Spleen (tissue), 11 donors: ENCODE data around the gene CDK14. TPM values are rescaled to one million over a fixed set of nuclear protein-coding genes. Genes with fewer than 3 reads are reported as not detected.

Experiments used
- DNase-seq: peaks from one replicate; pipeline ENCODE4 v3.0.0-alpha.2; 2020
- H3K27ac ChIP-seq, 8 donors: fragments of 200-600 bp; sonication (generic) in 7 of 8; 1 replicate in 4 of 8; 2 replicates in 4 of 8; pipeline versions ENCODE4 v1.5.0 to v1.8.0; 2016 to 2021; ENCODE audit warnings: inconsistent platforms in 4 of 8, mild to moderate bottlenecking in 4 of 8, moderate library complexity in 1 of 8
- H3K27me3 ChIP-seq, 7 donors: fragments of 200-600 bp; sonication (generic) in 6 of 7; replicated peaks in 1 of 7; 1 replicate in 4 of 7; 2 replicates in 3 of 7; pipeline versions ENCODE4 v1.5.0 to v1.8.0; 2016 to 2021; ENCODE audit warnings: inconsistent platforms in 3 of 7, mild to moderate bottlenecking in 1 of 7
- H3K36me3 ChIP-seq, 6 donors: fragments of 200-600 bp; sonication (generic) in 5 of 6; 1 replicate in 4 of 6; 2 replicates in 2 of 6; pipeline versions ENCODE4 v1.5.0 to v1.8.0; 2016 to 2021; ENCODE audit warnings: inconsistent platforms in 2 of 6
- H3K4me1 ChIP-seq, 6 donors: fragments of 200-600 bp; sonication (generic) in 5 of 6; 1 replicate in 3 of 6; 2 replicates in 3 of 6; pipeline versions ENCODE4 v1.5.0 to v1.8.0; 2016 to 2021; ENCODE audit warnings: inconsistent platforms in 3 of 6
- H3K4me3 ChIP-seq, 8 donors: fragments of 200-600 bp; sonication (generic) in 7 of 8; 1 replicate in 4 of 8; 2 replicates in 4 of 8; pipeline versions ENCODE4 v1.5.0 to v1.8.0; 2016 to 2021; ENCODE audit warnings: inconsistent platforms in 4 of 8, mild to moderate bottlenecking in 4 of 8, moderate library complexity in 2 of 8
- H3K9me3 ChIP-seq, 8 donors: fragments of 200-600 bp; sonication (generic) in 7 of 8; 1 replicate in 4 of 8; 2 replicates in 4 of 8; pipeline versions ENCODE4 v1.5.0 to v1.8.0; 2016 to 2021; ENCODE audit warnings: inconsistent platforms in 4 of 8
- POLR2A ChIP-seq, 3 donors: fragments of 450-650 bp; IDR thresholded peaks; one replicate each; pipeline ENCODE4 v1.5.1; 2017; ENCODE audit warnings: antibody characterized with exemption in 3 of 3, mild to moderate bottlenecking in 1 of 3
- POLR2AphosphoS5 ChIP-seq, 3 donors: sonication (generic); formaldehyde crosslinking; IDR thresholded peaks; one replicate each; pipeline ENCODE4 v1.5.1; 2017; ENCODE audit warnings: antibody characterized with exemption in 3 of 3
- WGBS, 5 donors: extraction: QIAGEN DNeasy Blood & Tissue Kit in 3 of 5; methylation state at CpG; one replicate each; pipeline versions ENCODE4 v1.1.5 to v1.1.7; 2013 to 2018; 5-methylcytosine and 5-hydroxymethylcytosine counted together
- intact Hi-C: fragments of 100-400 bp; cut with DNase I; formaldehyde crosslinking; loops from one replicate; pipeline ENCODE4 v1.15.0; 2023; ENCODE audit warnings: low total_unique reads
- polyA plus RNA-seq, 3 donors: library from polyadenylated mRNA; stranded (reverse); fragments of 200-250 nt; gene quantifications; one replicate each; pipeline ENCODE4 v1.2.1, GENCODE V29; 2013
- total RNA-seq, 7 donors: library from RNA; depleted of rRNA in 3 of 7; stranded (reverse); fragments of >200 nt in 3 of 7; fragmentation: NEBNext Ultra II Directional in 4 of 7; extraction: Animal tissue kit (Norgen Biotek cat#: 25700) in 4 of 7; gene quantifications; one replicate each; pipeline versions ENCODE4 v1.1.0 to v1.2.1, GENCODE V29; 2016 to 2021
- TF ChIP-seq, protein P1 (sequence below), 11 experiments: fragments of 200-600 bp in 7 of 11; fragments of 450-650 bp in 4 of 11; sonication (generic) in 4 of 11; IDR thresholded peaks in 8 of 11; conservative IDR thresholded peaks in 3 of 11; 1 replicate in 7 of 11; 2 replicates in 4 of 11; pipeline versions ENCODE4 v1.4.0 to v1.8.0; 2016 to 2021; ENCODE audit warnings: antibody characterized with exemption in 11 of 11, inconsistent platforms in 4 of 11, mild to moderate bottlenecking in 1 of 11
- donor health status: healthy with polysubstance abuse.
- donor health status: DM: no; HTN: no; CAD: no; lungs with moderate emphysema.
- donor health status: DM: no; HTN: no; CAD: no.
- donor health status: Bipolar disorder and iron deficiency.
- donor health status: healthy.
- donor health status: DM: no; HTN: no; CAD: no.
- donor health status: DM: yes; HTN: yes; CAD: no.

Gene CDK14
- total and polyA plus RNA-seq, 10 donors = 6.6 to 109 (median 51.2) TPM

DNA sequence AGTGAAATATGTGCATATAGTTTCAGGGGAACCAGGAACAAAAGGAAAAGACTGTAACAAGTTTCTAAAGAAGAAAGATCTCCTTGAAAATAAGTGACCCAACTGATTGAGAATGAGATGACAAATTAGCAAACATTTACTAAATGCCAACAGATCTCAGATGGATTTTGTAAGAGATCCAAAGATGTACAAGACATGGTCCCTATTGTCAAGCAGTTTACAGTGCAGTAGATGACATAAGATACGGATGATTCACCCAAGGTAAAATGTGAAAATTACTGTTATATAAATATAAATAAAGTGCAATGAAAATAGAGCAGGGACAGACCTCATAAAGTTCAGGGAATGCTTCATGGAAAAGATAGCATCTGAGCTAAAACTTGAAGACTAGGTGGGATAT, 546.6 kb downstream of the CDK14 start:
- no peak for TF ChIP-seq POLR2AphosphoS5 (IDR thresholded peaks at IDR 0.05)
- TF ChIP-seq, protein P1, sequence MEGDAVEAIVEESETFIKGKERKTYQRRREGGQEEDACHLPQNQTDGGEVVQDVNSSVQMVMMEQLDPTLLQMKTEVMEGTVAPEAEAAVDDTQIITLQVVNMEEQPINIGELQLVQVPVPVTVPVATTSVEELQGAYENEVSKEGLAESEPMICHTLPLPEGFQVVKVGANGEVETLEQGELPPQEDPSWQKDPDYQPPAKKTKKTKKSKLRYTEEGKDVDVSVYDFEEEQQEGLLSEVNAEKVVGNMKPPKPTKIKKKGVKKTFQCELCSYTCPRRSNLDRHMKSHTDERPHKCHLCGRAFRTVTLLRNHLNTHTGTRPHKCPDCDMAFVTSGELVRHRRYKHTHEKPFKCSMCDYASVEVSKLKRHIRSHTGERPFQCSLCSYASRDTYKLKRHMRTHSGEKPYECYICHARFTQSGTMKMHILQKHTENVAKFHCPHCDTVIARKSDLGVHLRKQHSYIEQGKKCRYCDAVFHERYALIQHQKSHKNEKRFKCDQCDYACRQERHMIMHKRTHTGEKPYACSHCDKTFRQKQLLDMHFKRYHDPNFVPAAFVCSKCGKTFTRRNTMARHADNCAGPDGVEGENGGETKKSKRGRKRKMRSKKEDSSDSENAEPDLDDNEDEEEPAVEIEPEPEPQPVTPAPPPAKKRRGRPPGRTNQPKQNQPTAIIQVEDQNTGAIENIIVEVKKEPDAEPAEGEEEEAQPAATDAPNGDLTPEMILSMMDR (IDR thresholded peaks at IDR 0.05 in 8 of 11, conservative IDR thresholded peaks at IDR 0.05 in 3 of 11) = no peak
- TF ChIP-seq POLR2A (IDR thresholded peaks at IDR 0.05) = no peak
- H3K27me3 ChIP-seq = no peaks in the 10 kb centered on the region
- no peaks in the 10 kb centered on the region for H3K9me3 ChIP-seq
- intact Hi-C loops = no loop called here
- no peaks in the 10 kb centered on the region for H3K36me3 ChIP-seq
- DNase-seq = no peak
- H3K27ac ChIP-seq = no peak overlapping the region
- WGBS, 5 donors = 91 to 97% (median 95%) methylated on average over 1 of the region's 1 CpG
- peaks cover 0 to 5% (median 0%) of the 10 kb centered on the region in 6 donors for H3K4me1 ChIP-seq
- no peak overlapping the region for H3K4me3 ChIP-seq

DNA sequence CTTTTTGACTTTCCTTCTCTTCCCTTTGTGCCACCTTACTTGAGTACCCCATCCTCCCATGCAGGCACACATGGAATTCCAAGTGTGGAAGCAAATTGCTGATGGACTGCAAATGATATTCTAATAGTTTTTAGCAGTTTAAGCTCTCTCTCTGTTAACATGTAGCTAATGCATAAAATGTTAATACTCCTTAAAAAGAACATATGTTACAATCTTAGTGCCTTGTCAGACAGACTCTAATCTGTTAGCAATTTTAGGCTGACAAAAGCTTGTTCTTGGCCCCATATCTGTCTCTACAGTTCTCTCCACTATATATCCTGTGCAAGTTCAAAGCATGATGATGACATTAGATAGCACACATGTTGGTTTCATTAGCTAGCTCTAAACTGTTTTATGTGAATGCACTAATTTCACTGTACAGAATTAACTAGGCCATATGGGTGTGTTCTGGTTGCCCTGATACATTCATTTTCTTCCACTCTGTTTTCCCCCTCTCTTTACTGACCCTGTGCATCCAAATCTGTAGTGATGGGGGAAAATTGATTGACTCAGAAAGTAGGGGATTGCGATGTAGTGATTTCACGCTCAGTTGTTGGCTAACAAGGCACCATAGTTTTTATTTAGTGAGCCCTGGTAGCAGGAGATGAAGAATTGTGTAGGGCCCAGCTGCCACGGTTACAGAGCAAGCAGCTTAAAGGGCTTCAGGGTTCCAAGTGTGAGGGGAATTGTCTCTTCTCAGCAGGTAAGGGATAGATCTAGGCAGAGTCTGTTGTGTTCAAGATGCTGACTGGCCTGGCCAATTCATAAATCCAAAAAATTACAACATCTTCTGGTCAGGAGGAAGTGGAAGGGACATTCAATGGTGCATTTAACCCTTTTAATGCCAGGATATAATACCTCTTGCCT, 553.5 kb downstream of the CDK14 start:
- WGBS, 5 donors = 86 to 94% (median 92%) methylated on average over 3 of the region's 3 CpGs
- H3K4me3 ChIP-seq = no peak overlapping the region
- H3K9me3 ChIP-seq = no peaks in the 10 kb centered on the region
- no peak overlapping the region for H3K27ac ChIP-seq
- intact Hi-C loops = no loop called here
- H3K27me3 ChIP-seq = no peaks in the 10 kb centered on the region
- no peaks in the 10 kb centered on the region for H3K4me1 ChIP-seq
- TF ChIP-seq POLR2A (IDR thresholded peaks at IDR 0.05) (no peak), POLR2AphosphoS5 (IDR thresholded peaks at IDR 0.05) (no peak)
- TF ChIP-seq, protein P1 (IDR thresholded peaks at IDR 0.05 in 8 of 11, conservative IDR thresholded peaks at IDR 0.05 in 3 of 11) = no peak
- DNase-seq = no peak
- no peaks in the 10 kb centered on the region for H3K36me3 ChIP-seq

DNA sequence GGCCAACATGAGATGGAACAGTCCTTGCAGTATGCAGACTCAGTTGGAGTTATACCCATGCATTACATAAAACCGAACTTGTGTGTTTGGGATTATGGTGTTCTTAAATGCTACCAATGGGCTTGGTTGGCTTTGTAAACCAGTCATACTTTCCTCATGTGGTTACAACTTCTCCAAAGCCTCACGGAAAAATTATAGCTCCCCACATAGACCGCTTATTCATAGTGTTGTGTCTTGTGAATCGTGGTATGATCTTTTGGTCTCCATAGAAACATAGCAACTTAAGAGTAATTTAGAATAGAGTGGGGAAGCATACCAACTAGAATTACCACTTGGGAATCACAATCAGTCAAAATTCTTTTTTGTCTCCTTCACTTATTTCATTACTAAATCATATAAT, 555.8 kb downstream of the CDK14 start:
- no peak for DNase-seq
- no peak overlapping the region for H3K4me3 ChIP-seq
- intact Hi-C loops = no loop called here
- H3K36me3 ChIP-seq = no peaks in the 10 kb centered on the region
- TF ChIP-seq, protein P1 (IDR thresholded peaks at IDR 0.05 in 8 of 11, conservative IDR thresholded peaks at IDR 0.05 in 3 of 11) = no peak
- no peak for TF ChIP-seq POLR2AphosphoS5 (IDR thresholded peaks at IDR 0.05)
- no peak for TF ChIP-seq POLR2A (IDR thresholded peaks at IDR 0.05)
- H3K9me3 ChIP-seq = no peaks in the 10 kb centered on the region
- no peak overlapping the region for H3K27ac ChIP-seq
- no peaks in the 10 kb centered on the region for H3K4me1 ChIP-seq
- 85 to 94% (median 87%) methylated on average over 4 of the region's 4 CpGs for WGBS, 5 donors
- no peaks in the 10 kb centered on the region for H3K27me3 ChIP-seq

DNA sequence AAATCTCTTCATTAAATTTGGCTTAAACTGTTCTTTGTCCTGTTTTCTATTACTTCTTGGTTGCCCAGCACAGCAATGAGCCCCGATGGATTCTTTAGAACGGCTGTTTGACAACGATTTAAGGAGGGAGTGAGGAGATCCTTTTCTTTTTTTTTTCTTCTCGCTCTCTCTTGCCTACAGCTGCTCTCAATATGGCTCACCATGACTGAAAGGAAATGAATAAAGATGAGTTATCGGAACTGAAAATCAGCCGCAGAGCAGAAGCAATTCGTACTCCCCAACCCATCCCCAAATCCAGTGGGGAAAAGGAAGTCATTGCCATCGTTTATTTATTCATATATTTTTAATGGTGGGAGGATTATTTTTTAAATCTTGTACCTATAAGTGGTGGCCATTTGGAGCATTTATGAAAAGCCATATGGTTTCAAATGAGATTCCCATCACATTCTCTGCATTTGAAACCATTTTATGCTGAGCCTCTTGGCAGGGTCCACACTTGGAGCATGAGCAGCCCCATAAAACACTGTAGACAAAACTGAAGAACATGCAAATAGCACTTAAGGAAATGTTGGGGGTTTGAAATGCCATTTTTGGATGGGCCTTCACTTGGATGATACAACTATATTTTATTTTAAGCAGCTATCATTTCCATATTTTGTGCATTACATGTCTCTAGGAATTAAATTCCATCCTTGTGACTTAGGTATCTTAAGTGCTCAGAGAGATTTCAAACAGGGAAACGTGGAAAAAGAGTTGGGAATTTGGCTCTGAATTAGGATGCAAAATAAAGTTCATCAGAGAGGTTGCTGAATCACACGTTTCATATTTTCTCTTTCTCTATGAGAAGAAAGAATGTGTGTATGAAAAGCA, 560.4 kb downstream of the CDK14 start:
- H3K4me1 ChIP-seq = no peaks in the 10 kb centered on the region
- intact Hi-C loops = no loop called here
- H3K27ac ChIP-seq = no peak overlapping the region
- no peak for DNase-seq
- H3K36me3 ChIP-seq = no peaks in the 10 kb centered on the region
- TF ChIP-seq POLR2AphosphoS5 (IDR thresholded peaks at IDR 0.05) = no peak
- no peak for TF ChIP-seq POLR2A (IDR thresholded peaks at IDR 0.05)
- TF ChIP-seq, protein P1 (IDR thresholded peaks at IDR 0.05 in 8 of 11, conservative IDR thresholded peaks at IDR 0.05 in 3 of 11) = no peak
- 88 to 93% (median 92%) methylated on average over 10 of the region's 10 CpGs for WGBS, 5 donors
- no peaks in the 10 kb centered on the region for H3K27me3 ChIP-seq
- no peak overlapping the region for H3K4me3 ChIP-seq
- no peaks in the 10 kb centered on the region for H3K9me3 ChIP-seq
